Transverse colon (tissue), 4 donors: ENCODE results near the gene DENND6B. TPM values are rescaled to one million over a fixed set of nuclear protein-coding genes. Genes with fewer than 3 reads are reported as not detected.
A peak's percentile ranks its signal among the peaks of the same experiment; 100 is the strongest.
"Not testable (repeated sequence)": the region's sequence is repeated elsewhere in the genome, so short reads cannot be mapped to it uniquely, and the experiment has no call there.

Experiments
- DNase-seq: peaks from one replicate; pipeline ENCODE4 v3.0.0-alpha.2; 2019
- H3K27ac ChIP-seq, 4 donors: fragments of 200-600 bp; sonication (generic); 2 replicates each; pipeline ENCODE4 v1.5.1; 2016 to 2018; ENCODE audit warnings: inconsistent platforms in 4 of 4
- H3K27me3 ChIP-seq: fragments of 200-600 bp; sonication (generic); 2 replicates; pipeline ENCODE4 v1.5.1; 2017; ENCODE audit warnings: inconsistent platforms
- H3K36me3 ChIP-seq, 4 donors: fragments of 200-600 bp; sonication (generic); 2 replicates each; pipeline ENCODE4 v1.5.1; 2017 to 2019; ENCODE audit warnings: inconsistent platforms in 4 of 4
- H3K4me1 ChIP-seq, 4 donors: fragments of 200-600 bp; sonication (generic); 2 replicates each; pipeline ENCODE4 v1.5.1; 2017 to 2020; ENCODE audit warnings: inconsistent platforms in 4 of 4
- H3K4me3 ChIP-seq, 4 donors: fragments of 200-600 bp; sonication (generic); 1 replicate in 1 of 4; 2 replicates in 3 of 4; pipeline versions ENCODE4 v1.5.1 to v1.6.1; 2017 to 2019; ENCODE audit warnings: inconsistent platforms in 4 of 4
- H3K9me3 ChIP-seq, 2 donors: fragments of 200-600 bp; sonication (generic); 2 replicates each; pipeline ENCODE4 v1.5.1; 2017 to 2019; ENCODE audit warnings: inconsistent platforms in 2 of 2
- CTCF ChIP-seq, 5 experiments: fragments of 200-600 bp in 3 of 5; fragments of 450-650 bp in 2 of 5; sonication (generic) in 3 of 5; IDR thresholded peaks; 1 replicate in 2 of 5; 2 replicates in 3 of 5; pipeline ENCODE4 v1.5.1; 2016 to 2017; ENCODE audit warnings: antibody characterized with exemption in 5 of 5, inconsistent platforms in 3 of 5, mild to moderate bottlenecking in 2 of 5, moderate library complexity in 1 of 5
- EP300 ChIP-seq: sonication (generic); formaldehyde crosslinking; IDR thresholded peaks from one replicate; pipeline ENCODE4 v1.6.1; 2017; ENCODE audit warnings: antibody characterized with exemption, low read depth
- POLR2A ChIP-seq: fragments of 450-650 bp; IDR thresholded peaks from one replicate; pipeline ENCODE4 v1.6.1; 2016; ENCODE audit warnings: antibody characterized with exemption, mild to moderate bottlenecking, moderate library complexity
- POLR2AphosphoS5 ChIP-seq, 3 donors: sonication (generic); formaldehyde crosslinking; IDR thresholded peaks; one replicate each; pipeline ENCODE4 v1.6.1; 2016; ENCODE audit warnings: antibody characterized with exemption in 3 of 3
- WGBS, 2 donors: methylation state at CpG; one replicate each; pipeline ENCODE4 v1.1.5; 2018; ENCODE audit warnings: low coverage in 1 of 2; 5-methylcytosine and 5-hydroxymethylcytosine counted together
- in situ Hi-C, 4 donors: fragments of 200-750 bp; cut with MboI; loops; one replicate each; pipeline versions ENCODE4 v1.15.0 to v1.15.1; 2017; ENCODE audit warnings: low sequenced_read_pairs in 3 of 4, low pct_ligation_motif_present in 1 of 4, low pct_unique_long_range_greater_than_20kb in 1 of 4
- intact Hi-C: fragments of 100-400 bp; cut with DNase I; formaldehyde crosslinking; loops from one replicate; pipeline ENCODE4 v1.15.1; 2023; ENCODE audit warnings: low total_unique reads
- total RNA-seq, 4 donors: library from RNA; depleted of rRNA; stranded (reverse); fragments of >200 nt; gene quantifications; one replicate each; pipeline ENCODE4 v1.1.0, GENCODE V29; 2016

The DENND6B gene
- total RNA-seq, 4 donors from 2014 or later, result 3.2 to 22.7 (median 8.3) TPM

- Histone ChIP-seq H3K27ac (no peak overlapping the region), H3K4me1 (peaks cover 4 to 12% (median 7%) of the 10 kb centered on the region in 4 donors), H3K36me3 (no peaks in the 10 kb centered on the region), H3K9me3 (no peaks in the 10 kb centered on the region), H3K4me3 (no peak overlapping the region), H3K27me3 (no peaks in the 10 kb centered on the region)
- no peak for DNase-seq
- intact Hi-C loops, result no loop called here
- TF ChIP-seq POLR2AphosphoS5 (IDR thresholded peaks at IDR 0.05), result no peak
- TF ChIP-seq CTCF (IDR thresholded peaks at IDR 0.05), result no peak
- in situ Hi-C loops, result loop anchor here in 1 of 4 donors (10.0 kb wide), 1 partner anchor 64 kb away; the partner anchor contains the start of gene MAPK11
- 93 to 97% methylated on average over 3 to 4 of the region's 4 CpGs for WGBS, 2 donors
Measured at GRCh38 chr22:50338860-50339462, 12.1 kb upstream of the DENND6B start.

- Histone ChIP-seq H3K27ac (no peak overlapping the region), H3K9me3 (no peaks in the 10 kb centered on the region), H3K27me3 (no peaks in the 10 kb centered on the region), H3K4me3 (no peak overlapping the region), H3K36me3 (no peaks in the 10 kb centered on the region), H3K4me1 (peaks cover 4 to 12% (median 7%) of the 10 kb centered on the region in 4 donors)
- TF ChIP-seq CTCF (IDR thresholded peaks at IDR 0.05) (no peak), EP300 (no peak), POLR2A (no peak), POLR2AphosphoS5 (IDR thresholded peaks at IDR 0.05) (no peak)
- DNase-seq, result no peak
- 93 to 97% methylated on average over 5 of the region's 5 CpGs for WGBS, 2 donors
- in situ Hi-C loops (loop anchor here in 1 of 4 donors (10.0 kb wide), 1 partner anchor 63 kb away; the partner anchor contains the start of gene MAPK11), intact Hi-C loops (no loop called here)
Measured at GRCh38 chr22:50338042-50338573, 11.3 kb upstream of the DENND6B start.

- in situ Hi-C loops, result loop anchor here in 1 of 4 donors (10.0 kb wide), 1 partner anchor 63 kb away; the partner anchor contains the start of gene MAPK11
- no peaks in the 10 kb centered on the region for H3K27me3 ChIP-seq
- no peak overlapping the region for H3K27ac ChIP-seq
- TF ChIP-seq POLR2AphosphoS5 (IDR thresholded peaks at IDR 0.05), result no peak
- TF ChIP-seq CTCF (IDR thresholded peaks at IDR 0.05), result no peak
- TF ChIP-seq POLR2A, result no peak
- no peak for TF ChIP-seq EP300
- intact Hi-C loops, result no loop called here
- WGBS, 2 donors, result 94 to 96% methylated on average over 8 to 13 of the region's 13 CpGs
- no peak for DNase-seq
- no peak overlapping the region for H3K4me3 ChIP-seq
- no peaks in the 10 kb centered on the region for H3K9me3 ChIP-seq
- peaks cover 0 to 7% (median 4%) of the 10 kb centered on the region in 4 donors for H3K4me1 ChIP-seq
- no peaks in the 10 kb centered on the region for H3K36me3 ChIP-seq
Measured at GRCh38 chr22:50337262-50338041, 10.6 kb upstream of the DENND6B start.

GRCh38 chr22:50334433-50334832 is 7.6 kb upstream of the DENND6B start:
- H3K4me3 ChIP-seq, intact Hi-C loops, H3K9me3 ChIP-seq, H3K36me3 ChIP-seq, H3K4me1 ChIP-seq, H3K27me3 ChIP-seq: not testable (repeated sequence)
- WGBS, 2 donors, result 71 to 92% methylated on average over 3 to 5 of the region's 5 CpGs
- DNase-seq, result peak; percentile 53
- H3K27ac ChIP-seq, result peak overlapping the region in 2 of 4 donors; percentile 9 to 60
- in situ Hi-C loops, result loop anchor here in 1 of 4 donors (10.0 kb wide), 1 partner anchor 60 kb away; the partner anchor contains the start of gene MAPK11
